Measurements from ENCODE around the gene CLDN9. TPM values are rescaled to one million over a fixed set of nuclear protein-coding genes. Genes with fewer than 3 reads are reported as not detected.
"Not testable (repeated sequence)": the region's sequence is repeated elsewhere in the genome, so short reads cannot be mapped to it uniquely, and the experiment has no call there.

CLDN9 gene
- total RNA-seq, 1 donor from 2014 or later: not detected

GRCh38 chr16:3054965-3055733 is 42.4 kb downstream of the CLDN9 start:
- no peak for DNase-seq (ENCODE audit: low spot score)

GRCh38 chr16:3055734-3056115 is 43.0 kb downstream of the CLDN9 start:
- not testable (repeated sequence) for DNase-seq (ENCODE audit: low spot score)

DNA sequence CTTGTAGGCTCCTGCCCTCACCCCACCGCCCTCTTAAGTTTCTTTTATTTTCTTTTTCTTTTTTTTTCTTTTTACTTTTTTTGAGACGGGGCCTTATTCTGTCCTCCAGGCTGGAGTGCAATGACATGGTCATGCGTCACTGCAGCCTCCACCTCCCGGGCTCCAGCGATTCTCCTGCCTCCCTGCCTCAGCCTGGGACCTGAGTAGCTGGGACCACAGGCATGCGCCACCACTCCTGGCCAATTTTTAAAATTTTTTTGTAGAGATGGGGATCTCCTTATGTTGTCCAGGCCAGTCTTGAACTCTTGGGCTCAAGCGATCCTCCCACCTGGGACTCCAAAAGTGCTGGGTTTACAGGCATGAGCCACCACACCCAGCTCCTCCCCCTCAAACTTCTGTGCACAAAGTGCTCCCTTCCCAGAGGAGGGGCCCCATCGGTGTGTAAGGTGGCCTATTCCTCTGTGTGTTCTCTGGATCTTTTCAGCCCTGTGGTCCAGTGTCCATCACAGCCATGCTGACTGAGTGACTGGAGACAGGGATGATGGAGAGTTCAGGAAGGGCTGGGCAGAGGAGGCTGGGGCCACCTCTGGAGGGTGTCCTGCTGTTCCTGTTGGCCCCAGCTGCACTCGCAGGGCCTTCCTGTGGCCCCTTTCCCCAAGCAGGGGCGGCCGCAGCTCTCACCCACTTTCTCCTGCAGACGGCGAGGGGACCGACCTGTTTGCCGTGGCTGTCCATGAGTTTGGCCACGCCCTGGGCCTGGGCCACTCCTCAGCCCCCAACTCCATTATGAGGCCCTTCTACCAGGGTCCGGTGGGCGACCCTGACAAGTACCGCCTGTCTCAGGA is 43.8 kb downstream of the CLDN9 start:
- no peak for DNase-seq (ENCODE audit: low spot score)

GRCh38 chr16:3057181-3058138 is 44.7 kb downstream of the CLDN9 start:
- no peak for DNase-seq (ENCODE audit: low spot score)

DNA sequence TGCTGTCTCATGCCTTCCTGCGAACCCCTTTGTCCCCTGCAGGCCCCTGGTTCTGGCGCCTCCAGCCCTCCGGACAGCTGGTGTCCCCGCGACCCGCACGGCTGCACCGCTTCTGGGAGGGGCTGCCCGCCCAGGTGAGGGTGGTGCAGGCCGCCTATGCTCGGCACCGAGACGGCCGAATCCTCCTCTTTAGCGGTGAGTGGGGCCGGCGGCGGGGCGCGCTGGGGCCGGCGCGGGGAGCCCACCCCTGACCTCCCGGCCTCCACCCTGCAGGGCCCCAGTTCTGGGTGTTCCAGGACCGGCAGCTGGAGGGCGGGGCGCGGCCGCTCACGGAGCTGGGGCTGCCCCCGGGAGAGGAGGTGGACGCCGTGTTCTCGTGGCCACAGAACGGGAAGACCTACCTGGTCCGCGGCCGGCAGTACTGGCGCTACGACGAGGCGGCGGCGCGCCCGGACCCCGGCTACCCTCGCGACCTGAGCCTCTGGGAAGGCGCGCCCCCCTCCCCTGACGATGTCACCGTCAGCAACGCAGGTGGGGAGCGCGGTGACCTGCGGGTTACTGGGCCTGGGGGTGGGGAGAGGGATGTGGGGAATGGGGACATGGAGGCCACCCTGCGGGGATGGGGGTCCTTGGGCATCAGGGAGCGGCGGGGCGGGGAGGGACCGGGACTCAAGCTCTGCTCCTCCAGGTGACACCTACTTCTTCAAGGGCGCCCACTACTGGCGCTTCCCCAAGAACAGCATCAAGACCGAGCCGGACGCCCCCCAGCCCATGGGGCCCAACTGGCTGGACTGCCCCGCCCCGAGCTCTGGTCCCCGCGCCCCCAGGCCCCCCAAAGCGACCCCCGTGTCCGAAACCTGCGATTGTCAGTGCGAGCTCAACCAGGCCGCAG is 45.7 kb downstream of the CLDN9 start:
- DNase-seq (ENCODE audit: low spot score): peak; percentile 38

DNA sequence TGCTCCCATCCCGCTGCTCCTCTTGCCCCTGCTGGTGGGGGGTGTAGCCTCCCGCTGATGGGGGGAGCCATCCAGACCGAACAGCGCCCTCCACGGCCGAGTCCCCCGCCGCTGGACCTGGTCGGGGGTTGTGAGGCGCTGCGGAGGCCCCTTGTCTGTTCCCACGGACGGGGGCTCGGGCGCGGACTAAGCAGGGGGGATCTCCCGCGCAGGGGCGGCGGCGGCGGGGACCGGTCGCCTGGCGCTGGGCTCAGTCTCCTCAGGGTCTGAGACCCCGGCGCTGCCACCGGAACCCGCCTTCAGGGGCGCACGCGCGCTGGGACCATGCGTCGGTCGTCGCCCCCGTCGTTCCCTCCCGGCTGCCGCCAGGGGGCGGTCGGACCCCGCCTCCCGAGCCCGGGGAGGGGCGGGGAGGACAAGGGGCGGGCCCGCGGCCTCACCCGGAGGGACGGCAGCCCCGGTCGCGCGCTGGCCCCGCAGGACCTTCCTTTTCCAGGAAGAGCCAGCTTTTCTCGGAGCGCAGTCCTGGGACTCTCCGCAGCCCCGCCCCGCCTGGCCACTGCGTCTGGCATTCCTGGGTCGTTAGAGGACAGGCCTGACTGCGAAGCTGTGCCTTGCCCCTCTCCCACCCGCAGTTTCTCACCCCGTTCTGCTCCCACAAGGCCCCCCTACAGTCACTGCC is 46.5 kb downstream of the CLDN9 start:
- peak; percentile 88 for DNase-seq (ENCODE audit: low spot score)

DNA sequence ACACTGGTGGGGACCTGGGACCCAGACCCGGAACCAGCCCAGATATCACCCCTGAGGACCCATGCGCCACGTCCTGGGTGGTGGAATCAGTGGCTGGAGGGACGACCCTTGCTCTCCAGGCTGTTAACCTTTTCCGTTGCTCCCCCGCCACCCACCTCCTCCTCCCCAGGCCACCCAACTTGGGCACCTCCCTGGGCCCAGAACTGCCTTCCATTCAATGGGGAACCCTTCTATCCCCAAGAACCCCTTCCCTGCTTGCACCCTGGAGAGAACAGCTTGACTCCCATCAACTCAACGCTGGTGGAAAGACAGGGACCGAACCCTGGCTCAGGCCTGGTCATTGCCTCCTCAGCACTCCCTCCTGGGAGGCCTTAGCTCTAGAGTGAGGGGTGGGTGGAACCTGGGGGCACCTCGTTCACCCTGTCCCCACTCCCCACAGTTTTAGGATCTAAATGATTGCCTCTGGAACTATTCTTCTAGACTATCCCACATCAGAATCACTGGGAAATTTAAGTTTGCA is 47.1 kb downstream of the CLDN9 start:
- DNase-seq (ENCODE audit: low spot score): no peak

GRCh38 chr16:3060339-3061127 is 47.8 kb downstream of the CLDN9 start:
- peak; percentile 36 for DNase-seq (ENCODE audit: low spot score)

DNA sequence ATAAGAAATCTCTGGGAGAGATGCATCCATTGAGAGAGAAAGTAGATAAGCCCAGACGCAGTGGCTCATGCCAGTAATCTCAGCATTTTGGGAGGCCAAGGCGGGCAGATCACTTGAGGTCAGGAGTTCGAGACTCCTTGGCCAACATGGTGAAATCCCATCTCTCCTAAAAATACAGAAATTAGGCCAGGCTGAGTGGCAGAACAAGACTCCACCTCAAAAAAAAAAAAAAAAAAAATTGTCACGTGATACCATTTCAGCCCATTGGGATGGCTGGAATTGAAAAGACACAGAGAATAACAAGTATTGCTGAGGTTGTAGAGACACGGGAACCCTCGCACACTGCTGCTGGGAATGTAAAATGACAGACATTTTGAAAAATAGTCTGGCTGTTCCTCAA is 49.8 kb downstream of the CLDN9 start:
- DNase-seq (ENCODE audit: low spot score): no peak

DNA sequence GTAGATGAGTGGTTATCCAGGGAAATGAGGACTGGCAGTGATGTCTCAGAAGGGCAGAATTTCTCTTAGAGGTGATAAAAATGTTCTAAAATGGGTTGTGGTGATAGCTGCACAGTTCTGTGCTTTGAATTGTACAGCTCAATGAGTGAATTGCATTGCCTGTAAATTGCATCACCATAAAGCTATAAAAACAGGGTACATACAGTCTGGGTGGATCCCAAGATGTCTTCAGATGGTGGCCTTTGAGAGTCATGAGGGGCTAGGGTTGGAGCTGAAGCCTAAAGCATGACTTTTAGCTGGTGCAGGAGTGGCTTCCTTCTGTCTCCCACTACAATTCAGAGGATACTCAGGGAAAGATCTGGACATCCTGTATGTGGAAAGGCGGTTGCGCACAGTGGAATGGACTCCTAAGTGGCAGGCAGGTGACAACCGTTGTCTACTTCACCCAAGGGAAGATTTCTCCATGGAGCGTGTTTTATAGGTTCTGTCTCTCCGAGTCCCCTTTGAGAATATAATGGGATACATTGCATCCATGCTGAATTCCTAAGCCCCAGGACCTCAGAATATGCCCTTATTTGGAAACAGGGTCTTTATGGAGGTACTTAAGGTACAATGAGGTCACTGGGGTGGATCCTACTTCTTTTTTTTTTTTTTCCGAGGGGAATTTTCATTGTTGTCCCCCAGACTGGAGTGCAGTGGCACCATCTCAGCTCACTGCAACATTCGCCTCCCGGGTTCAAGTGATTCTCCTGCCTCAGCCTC is 51.1 kb downstream of the CLDN9 start:
- DNase-seq (ENCODE audit: low spot score): no peak

Other genes with a start within 250 kb of the CLDN9 start
- 159 TPM for gene ELOB, start 235.6 kb upstream of the CLDN9 start, total RNA-seq (ENCODE audit: insufficient read depth, low replicate concordance)
- 0.96 TPM for gene PRSS33, start 225.4 kb upstream of the CLDN9 start, total RNA-seq (ENCODE audit: insufficient read depth, low replicate concordance)
- gene PRSS41, start 214.5 kb upstream of the CLDN9 start, total RNA-seq (ENCODE audit: insufficient read depth, low replicate concordance): not detected
- gene PRSS21, start 195.7 kb upstream of the CLDN9 start, total RNA-seq (ENCODE audit: insufficient read depth, low replicate concordance): not detected
- 7.2 TPM for gene ZG16B, start 182.6 kb upstream of the CLDN9 start, total RNA-seq (ENCODE audit: insufficient read depth, low replicate concordance)
- gene PRSS22, start 154.8 kb upstream of the CLDN9 start, total RNA-seq (ENCODE audit: insufficient read depth, low replicate concordance): 3.1 TPM
- gene FLYWCH2, start 129.7 kb upstream of the CLDN9 start, total RNA-seq (ENCODE audit: insufficient read depth, low replicate concordance): 25.5 TPM
- 30.8 TPM for gene FLYWCH1, start 101.0 kb upstream of the CLDN9 start, total RNA-seq (ENCODE audit: insufficient read depth, low replicate concordance)
- 0.48 TPM for gene KREMEN2, start 48.6 kb upstream of the CLDN9 start, total RNA-seq (ENCODE audit: insufficient read depth, low replicate concordance)
- gene PAQR4, start 43.6 kb upstream of the CLDN9 start, total RNA-seq (ENCODE audit: insufficient read depth, low replicate concordance): 5.8 TPM
- gene PKMYT1, start 32.5 kb upstream of the CLDN9 start, total RNA-seq (ENCODE audit: insufficient read depth, low replicate concordance): 6.0 TPM
- 0.72 TPM for gene CLDN6, start 5.3 kb downstream of the CLDN9 start, total RNA-seq (ENCODE audit: insufficient read depth, low replicate concordance)
- 150 TPM for gene TNFRSF12A, start 7.4 kb downstream of the CLDN9 start, total RNA-seq (ENCODE audit: insufficient read depth, low replicate concordance)
- gene HCFC1R1, start 11.0 kb downstream of the CLDN9 start, total RNA-seq (ENCODE audit: insufficient read depth, low replicate concordance): 3.1 TPM
- gene THOC6, start 11.1 kb downstream of the CLDN9 start, total RNA-seq (ENCODE audit: insufficient read depth, low replicate concordance): 29.4 TPM
- gene BICDL2, start 24.0 kb downstream of the CLDN9 start, total RNA-seq (ENCODE audit: insufficient read depth, low replicate concordance): 2.2 TPM
- gene MMP25, start 33.6 kb downstream of the CLDN9 start, total RNA-seq (ENCODE audit: insufficient read depth, low replicate concordance): 0.24 TPM
- gene IL32, start 52.7 kb downstream of the CLDN9 start, total RNA-seq (ENCODE audit: insufficient read depth, low replicate concordance): 13.2 TPM
- gene ZSCAN10, start 86.4 kb downstream of the CLDN9 start, total RNA-seq (ENCODE audit: insufficient read depth, low replicate concordance): not detected
- gene ZNF205, start 99.7 kb downstream of the CLDN9 start, total RNA-seq (ENCODE audit: insufficient read depth, low replicate concordance): 8.9 TPM
- gene ZNF213, start 122.1 kb downstream of the CLDN9 start, total RNA-seq (ENCODE audit: insufficient read depth, low replicate concordance): 0.96 TPM
- gene OR1F1, start 175.3 kb downstream of the CLDN9 start, total RNA-seq (ENCODE audit: insufficient read depth, low replicate concordance): 0.96 TPM
- 13.5 TPM for gene ZNF200, start 222.2 kb downstream of the CLDN9 start, total RNA-seq (ENCODE audit: insufficient read depth, low replicate concordance)
- gene MEFV, start 243.7 kb downstream of the CLDN9 start, total RNA-seq (ENCODE audit: insufficient read depth, low replicate concordance): 6.7 TPM

Data from umbilical cord (tissue), 2 donors.